ENCODE measurements around the gene RNF32. TPM values are rescaled to one million over a fixed set of nuclear protein-coding genes. Genes with fewer than 3 reads are reported as not detected.
"Not testable (repeated sequence)": the region's sequence is repeated elsewhere in the genome, so short reads cannot be mapped to it uniquely, and the experiment has no call there.

RNF32 gene
- total and polyA plus RNA-seq, 3 experiments from 2014 or later, result 0.20 to 0.83 (median 0.40) TPM

DNA sequence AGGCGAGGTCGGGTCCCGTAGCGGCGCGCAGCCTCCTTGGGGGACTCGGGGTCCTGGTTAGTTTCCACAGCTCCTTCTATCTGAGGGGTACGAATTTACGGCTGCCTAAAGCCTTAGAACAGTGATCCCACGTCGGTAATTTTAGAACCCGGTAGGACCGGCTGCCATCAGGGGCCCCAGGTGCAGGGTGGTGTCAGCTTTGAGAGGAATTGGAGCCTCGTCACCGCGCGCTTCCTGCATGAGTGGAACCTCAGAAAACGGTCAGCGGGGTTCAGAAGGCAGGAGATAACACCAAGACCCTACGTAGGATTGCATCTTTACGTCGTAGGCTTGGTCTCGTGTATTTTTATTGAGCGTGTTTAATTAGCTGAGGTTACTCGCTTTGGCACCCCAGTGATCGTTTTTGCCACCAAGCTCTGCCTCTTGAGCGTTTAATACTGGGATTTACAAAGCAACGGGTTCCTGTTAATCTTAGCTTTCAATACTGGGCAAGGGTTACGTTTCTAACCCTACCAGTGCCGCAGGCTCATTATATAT, 443 bp downstream of the RNF32 start:
- peaks cover 22 to 67% of the 10 kb centered on the region in 2 donors for H3K27me3 Mint-ChIP-seq
- Histone ChIP-seq H3K27me3 (ENCODE audit: insufficient read depth, low read length, poor library complexity, severe bottlenecking) (no peaks in the 10 kb centered on the region), H3K9me3 (ENCODE audit: low read length) (no peaks in the 10 kb centered on the region), H3K4me1 (ENCODE audit: insufficient read depth, low read length) (peaks cover 16% of the 10 kb centered on the region), H3K36me3 (ENCODE audit: insufficient read depth, low read length) (no peaks in the 10 kb centered on the region), H3K4me3 (ENCODE audit: low read length) (peak overlapping the region; percentile 74), H3K27ac (ENCODE audit: low read depth, low read length) (peak overlapping the region; percentile 83)
- H3K9me3 Mint-ChIP-seq, result peaks cover 6 to 17% (median 6%) of the 10 kb centered on the region in 5 donors
- CTCF ChIA-PET, result interaction anchor here (1.2 kb wide), 1 partner anchor 12 kb away, joined by 3 read pairs; no protein-coding TSS in a partner anchor
- peaks cover 0 to 4% (median 0%) of the 10 kb centered on the region in 3 donors for H3K36me3 Mint-ChIP-seq
- DNase-seq, result peak in 3 of 5 donors; percentile 32 to 59 (median 46)
- POLR2A ChIA-PET, result no interaction called here
- H3K4me3 Mint-ChIP-seq, result peak overlapping the region; percentile 80 to 91 (median 87)
- H3K27ac Mint-ChIP-seq, result peak overlapping the region; percentile 68 to 96 (median 93)
- H3K4me1 Mint-ChIP-seq, result peaks cover 11 to 20% (median 20%) of the 10 kb centered on the region in 3 donors

DNA sequence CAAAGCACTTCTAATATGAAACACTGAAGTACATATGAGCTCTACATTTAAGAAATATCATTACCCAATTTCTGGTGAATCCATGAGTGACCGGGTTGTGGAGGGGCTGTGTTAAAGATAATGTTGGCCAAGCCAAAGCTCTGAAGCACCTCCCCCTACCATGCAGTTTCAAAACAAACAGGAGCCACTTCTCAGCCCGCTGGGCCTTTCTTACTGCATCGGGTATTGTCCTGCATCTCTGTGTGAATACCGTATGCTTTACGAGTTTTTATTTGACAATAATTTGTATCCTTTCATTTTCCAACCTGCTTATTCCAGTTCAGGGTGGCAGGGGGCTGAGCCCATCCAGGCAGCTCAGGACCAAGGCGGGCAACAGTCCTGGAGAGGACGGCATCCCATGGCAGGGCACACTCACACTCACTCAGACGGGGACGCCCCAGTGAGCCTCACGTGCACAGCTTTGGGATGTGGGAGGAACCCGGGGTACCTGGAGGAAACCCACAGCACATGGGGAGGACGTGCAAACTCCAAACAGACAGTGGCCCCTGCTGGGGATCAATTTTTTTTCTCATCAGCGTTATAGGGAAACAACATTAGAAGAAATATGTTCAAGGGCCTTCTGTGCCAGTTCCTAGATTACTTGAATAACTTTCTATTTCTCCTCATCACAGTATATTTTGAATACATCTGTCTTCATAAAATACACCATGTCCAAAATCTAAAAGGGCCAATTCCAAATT, 1.9 kb downstream of the RNF32 start:
- peaks cover 11 to 20% (median 20%) of the 10 kb centered on the region in 3 donors for H3K4me1 Mint-ChIP-seq
- no peaks in the 10 kb centered on the region for H3K9me3 ChIP-seq (ENCODE audit: low read length)
- peaks cover 22 to 66% of the 10 kb centered on the region in 2 donors for H3K27me3 Mint-ChIP-seq

GRCh38 chr7:156647330-156647729, 6.8 kb downstream of the RNF32 start:
- H3K36me3 Mint-ChIP-seq; H3K4me1 Mint-ChIP-seq; H3K4me3 ChIP-seq (ENCODE audit: low read length); H3K4me3 Mint-ChIP-seq; POLR2A ChIA-PET; H3K36me3 ChIP-seq (ENCODE audit: insufficient read depth, low read length); H3K4me1 ChIP-seq (ENCODE audit: insufficient read depth, low read length); CTCF ChIA-PET; H3K27ac ChIP-seq (ENCODE audit: low read depth, low read length); DNase-seq; H3K27ac Mint-ChIP-seq; H3K9me3 ChIP-seq (ENCODE audit: low read length): not testable (repeated sequence)
- peaks cover 18% of the 10 kb centered on the region for H3K27me3 ChIP-seq (ENCODE audit: insufficient read depth, low read length, poor library complexity, severe bottlenecking)
- H3K9me3 Mint-ChIP-seq, result peaks cover 0 to 15% (median 2%) of the 10 kb centered on the region in 5 donors
- H3K27me3 Mint-ChIP-seq, result peaks cover 17 to 79% of the 10 kb centered on the region in 2 donors

More for the DNA sequence above, 1.9 kb downstream of the RNF32 start:
- POLR2A ChIA-PET, result no interaction called here
- H3K4me3 ChIP-seq (ENCODE audit: low read length), result no peak overlapping the region
- H3K4me1 ChIP-seq (ENCODE audit: insufficient read depth, low read length), result peaks cover 16% of the 10 kb centered on the region
- no peaks in the 10 kb centered on the region for H3K36me3 ChIP-seq (ENCODE audit: insufficient read depth, low read length)
- H3K27ac Mint-ChIP-seq, result peak overlapping the region in 1 of 8 donors; percentile 34
- H3K4me3 Mint-ChIP-seq, result no peak overlapping the region
- DNase-seq, result no peak
- H3K36me3 Mint-ChIP-seq, result peaks cover 0 to 4% (median 0%) of the 10 kb centered on the region in 3 donors
- H3K27me3 ChIP-seq (ENCODE audit: insufficient read depth, low read length, poor library complexity, severe bottlenecking), result no peaks in the 10 kb centered on the region
- CTCF ChIA-PET, result no interaction called here
- H3K27ac ChIP-seq (ENCODE audit: low read depth, low read length), result no peak overlapping the region
- H3K9me3 Mint-ChIP-seq, result peaks cover 6 to 17% (median 6%) of the 10 kb centered on the region in 5 donors

- DNase-seq, result no peak
- Histone ChIP-seq H3K9me3 (ENCODE audit: low read length) (no peaks in the 10 kb centered on the region), H3K27ac (ENCODE audit: low read depth, low read length) (no peak overlapping the region), H3K4me1 (ENCODE audit: insufficient read depth, low read length) (no peaks in the 10 kb centered on the region), H3K36me3 (ENCODE audit: insufficient read depth, low read length) (no peaks in the 10 kb centered on the region), H3K27me3 (ENCODE audit: insufficient read depth, low read length, poor library complexity, severe bottlenecking) (peaks cover 18% of the 10 kb centered on the region), H3K4me3 (ENCODE audit: low read length) (no peak overlapping the region)
- Mint-ChIP-seq H3K36me3 (peaks cover 0 to 8% (median 0%) of the 10 kb centered on the region in 3 donors), H3K27ac (no peak overlapping the region), H3K4me3 (no peak overlapping the region), H3K27me3 (peaks cover 20 to 76% of the 10 kb centered on the region in 2 donors), H3K9me3 (peaks cover 0 to 12% (median 2%) of the 10 kb centered on the region in 5 donors), H3K4me1 (no peaks in the 10 kb centered on the region)
- POLR2A ChIA-PET, result no interaction called here
- CTCF ChIA-PET, result no interaction called here
Observed at GRCh38 chr7:156650042-156650441, 9.5 kb downstream of the RNF32 start.

DNA sequence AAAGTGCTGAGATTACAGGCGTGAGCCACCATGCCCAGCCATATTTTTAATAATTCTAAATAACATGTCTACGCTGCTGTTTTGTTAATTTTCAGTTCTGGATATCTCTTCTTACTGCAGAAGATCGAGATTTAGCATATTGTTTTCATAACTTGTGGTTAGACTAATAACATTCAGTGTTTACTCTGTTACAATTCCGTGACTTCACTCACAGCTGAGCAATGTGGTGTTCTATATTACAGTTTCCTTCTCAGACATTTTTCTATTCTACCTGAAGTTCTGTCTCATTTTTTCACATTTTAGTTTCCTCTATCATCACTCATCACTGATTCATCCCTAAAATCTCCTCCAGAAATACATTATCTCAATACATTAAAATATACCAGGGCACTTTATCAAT, 10.9 kb downstream of the RNF32 start:
- Mint-ChIP-seq H3K4me3 (no peak overlapping the region), H3K36me3 (peaks cover 0 to 5% (median 0%) of the 10 kb centered on the region in 3 donors), H3K27me3 (peaks cover 20 to 63% of the 10 kb centered on the region in 2 donors), H3K27ac (no peak overlapping the region), H3K9me3 (peaks cover 0 to 8% (median 2%) of the 10 kb centered on the region in 5 donors), H3K4me1 (no peaks in the 10 kb centered on the region)
- POLR2A ChIA-PET, result no interaction called here
- CTCF ChIA-PET, result no interaction called here
- Histone ChIP-seq H3K27me3 (ENCODE audit: insufficient read depth, low read length, poor library complexity, severe bottlenecking) (peaks cover 18% of the 10 kb centered on the region), H3K4me3 (ENCODE audit: low read length) (no peak overlapping the region), H3K4me1 (ENCODE audit: insufficient read depth, low read length) (no peaks in the 10 kb centered on the region), H3K9me3 (ENCODE audit: low read length) (no peaks in the 10 kb centered on the region), H3K27ac (ENCODE audit: low read depth, low read length) (no peak overlapping the region), H3K36me3 (ENCODE audit: insufficient read depth, low read length) (no peaks in the 10 kb centered on the region)
- no peak for DNase-seq

DNA sequence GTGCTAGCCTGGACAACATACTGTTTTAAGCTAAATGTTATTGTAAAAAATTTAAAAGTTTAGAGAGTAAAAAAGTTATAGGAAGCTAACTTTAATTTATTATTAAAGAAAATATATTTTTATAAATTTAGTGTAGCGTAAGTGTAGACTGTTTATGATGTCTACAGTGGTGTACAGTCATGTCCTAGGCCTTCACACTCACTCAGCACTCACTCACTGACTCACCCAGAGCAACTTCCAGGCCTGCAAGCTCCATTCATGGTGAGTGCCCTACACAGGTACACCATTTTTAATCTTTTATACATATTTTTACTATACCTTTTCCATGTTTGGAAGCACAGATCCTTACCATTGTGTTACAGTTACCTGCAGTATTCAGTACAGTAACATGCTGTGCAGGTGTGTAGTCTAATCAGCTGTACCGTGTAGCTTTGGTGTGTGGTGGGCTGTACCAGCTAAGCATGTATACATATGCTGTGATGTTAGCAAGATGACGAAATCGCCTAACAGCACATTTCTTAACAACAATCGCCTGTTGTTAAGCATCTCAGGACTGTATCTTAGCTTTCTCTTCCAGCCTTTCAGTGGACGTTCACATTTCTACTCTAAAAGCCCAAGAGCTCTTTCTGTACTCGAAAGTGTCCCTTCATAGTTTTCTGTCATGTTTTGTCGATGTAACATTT, 12.5 kb downstream of the RNF32 start:
- Histone ChIP-seq H3K4me3 (ENCODE audit: low read length) (no peak overlapping the region), H3K36me3 (ENCODE audit: insufficient read depth, low read length) (no peaks in the 10 kb centered on the region), H3K27me3 (ENCODE audit: insufficient read depth, low read length, poor library complexity, severe bottlenecking) (peaks cover 18% of the 10 kb centered on the region), H3K27ac (ENCODE audit: low read depth, low read length) (no peak overlapping the region), H3K4me1 (ENCODE audit: insufficient read depth, low read length) (no peaks in the 10 kb centered on the region), H3K9me3 (ENCODE audit: low read length) (no peaks in the 10 kb centered on the region)
- no peaks in the 10 kb centered on the region for H3K4me1 Mint-ChIP-seq
- DNase-seq, result no peak
- peaks cover 25 to 56% of the 10 kb centered on the region in 2 donors for H3K27me3 Mint-ChIP-seq
- H3K36me3 Mint-ChIP-seq, result peaks cover 0 to 5% (median 0%) of the 10 kb centered on the region in 3 donors
- H3K9me3 Mint-ChIP-seq, result peaks cover 0 to 6% (median 2%) of the 10 kb centered on the region in 5 donors
- no peak overlapping the region for H3K27ac Mint-ChIP-seq
- no peak overlapping the region for H3K4me3 Mint-ChIP-seq
- ChIA-PET CTCF (interaction anchor here (0.7 kb wide), 1 partner anchor 12 kb away, joined by 3 read pairs; no protein-coding TSS in a partner anchor), POLR2A (no interaction called here)

DNA sequence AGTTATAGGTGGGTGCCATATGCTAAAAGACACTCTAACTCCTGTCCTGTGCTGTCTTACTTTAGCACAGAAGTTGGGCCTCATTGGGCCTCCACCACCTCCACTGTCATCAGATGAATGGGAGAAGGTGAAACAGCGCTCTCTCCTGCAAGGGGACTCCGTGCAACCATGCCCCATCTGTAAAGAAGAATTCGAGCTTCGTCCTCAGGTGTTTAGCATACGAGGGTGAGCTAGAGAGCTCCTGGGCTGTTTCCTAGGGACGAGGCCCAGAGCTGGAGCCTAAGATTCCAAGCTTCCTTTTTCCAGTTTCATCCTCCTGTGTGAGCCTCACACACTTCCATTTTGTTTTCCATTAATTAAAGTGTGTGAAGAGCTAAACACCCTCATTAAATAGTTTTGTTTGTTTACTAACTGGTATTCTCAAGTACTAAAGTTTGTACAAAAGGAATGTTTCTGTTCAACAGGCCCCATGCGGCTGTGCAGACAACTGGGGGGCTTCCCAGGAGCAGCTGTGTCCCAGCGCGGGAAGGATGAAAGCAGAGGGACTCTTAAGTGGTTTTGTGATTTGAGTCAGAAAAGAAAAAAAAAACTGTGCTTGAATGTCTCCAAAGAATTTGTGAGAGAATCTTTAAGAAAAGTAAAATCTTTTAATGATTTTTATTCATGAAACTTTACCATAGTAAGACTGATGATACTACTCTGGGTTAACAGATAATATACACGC, 14.1 kb downstream of the RNF32 start:
- Histone ChIP-seq H3K4me3 (ENCODE audit: low read length) (no peak overlapping the region), H3K27ac (ENCODE audit: low read depth, low read length) (no peak overlapping the region), H3K36me3 (ENCODE audit: insufficient read depth, low read length) (no peaks in the 10 kb centered on the region), H3K9me3 (ENCODE audit: low read length) (no peaks in the 10 kb centered on the region), H3K27me3 (ENCODE audit: insufficient read depth, low read length, poor library complexity, severe bottlenecking) (peaks cover 11% of the 10 kb centered on the region), H3K4me1 (ENCODE audit: insufficient read depth, low read length) (no peaks in the 10 kb centered on the region)
- peaks cover 0 to 2% (median 0%) of the 10 kb centered on the region in 5 donors for H3K9me3 Mint-ChIP-seq
- H3K27me3 Mint-ChIP-seq, result peaks cover 22 to 43% of the 10 kb centered on the region in 2 donors
- ChIA-PET CTCF (no interaction called here), POLR2A (no interaction called here)
- H3K4me1 Mint-ChIP-seq, result no peaks in the 10 kb centered on the region
- H3K4me3 Mint-ChIP-seq, result no peak overlapping the region
- H3K27ac Mint-ChIP-seq, result no peak overlapping the region
- H3K36me3 Mint-ChIP-seq, result peaks cover 0 to 5% (median 0%) of the 10 kb centered on the region in 3 donors
- DNase-seq, result no peak

All from CD8-positive, alpha-beta memory T cell (primary cell).